Measurements from ENCODE around the gene SLC22A4.

The SLC22A4 gene

GRCh38 chr5:132275367-132276220 lies 18.6 kb upstream of the SLC22A4 start:
- no peak for DNase-seq (ENCODE audit: low spot score)

- DNase-seq (ENCODE audit: low spot score) = no peak
These were observed 16.9 kb upstream of the SLC22A4 start for GRCh38 chr5:132277256-132277655.

- no peak for DNase-seq (ENCODE audit: low spot score)
These were observed 16.0 kb upstream of the SLC22A4 start for GRCh38 chr5:132277971-132278853.

GRCh38 chr5:132279801-132280200 lies 14.4 kb upstream of the SLC22A4 start:
- DNase-seq (ENCODE audit: low spot score) = no peak

GRCh38 chr5:132280371-132281240 lies 13.6 kb upstream of the SLC22A4 start:
- no peak for DNase-seq (ENCODE audit: low spot score)

- no peak for DNase-seq (ENCODE audit: low spot score)
These were observed 12.2 kb upstream of the SLC22A4 start for GRCh38 chr5:132281856-132282614.

- no peak for DNase-seq (ENCODE audit: low spot score)
These were observed 10.7 kb upstream of the SLC22A4 start for GRCh38 chr5:132283423-132284043.

GRCh38 chr5:132289097-132289496 lies 5.1 kb upstream of the SLC22A4 start:
- no peak for DNase-seq (ENCODE audit: low spot score)

GRCh38 chr5:132291026-132291425 lies 3.2 kb upstream of the SLC22A4 start:
- no peak for DNase-seq (ENCODE audit: low spot score)

- DNase-seq (ENCODE audit: low spot score) = peak; percentile 60
These were observed 865 bp upstream of the SLC22A4 start for GRCh38 chr5:132293066-132293991.

GRCh38 chr5:132294728-132295504 lies 722 bp downstream of the SLC22A4 start:
- DNase-seq (ENCODE audit: low spot score) = no peak

GRCh38 chr5:132295505-132296411 lies 1.6 kb downstream of the SLC22A4 start:
- no peak for DNase-seq (ENCODE audit: low spot score)

- no peak for DNase-seq (ENCODE audit: low spot score)
These were observed 2.3 kb downstream of the SLC22A4 start for GRCh38 chr5:132296412-132297016.

- no peak for DNase-seq (ENCODE audit: low spot score)
These were observed 3.2 kb downstream of the SLC22A4 start for GRCh38 chr5:132297211-132297940.

- DNase-seq (ENCODE audit: low spot score) = no peak
These were observed 4.4 kb downstream of the SLC22A4 start for GRCh38 chr5:132298298-132299212.

GRCh38 chr5:132299917-132300316 lies 5.7 kb downstream of the SLC22A4 start:
- DNase-seq (ENCODE audit: low spot score) = no peak
